GM12878 (cell line): ENCODE results near the gene IRF2. TPM values are rescaled to one million over a fixed set of nuclear protein-coding genes. Genes with fewer than 3 reads are reported as not detected.
A peak's percentile ranks its signal among the peaks of the same experiment; 100 is the strongest.

Source experiments
- BMI1 ChIP-seq: fragments of 450-650 bp; IDR thresholded peaks from 2 replicates; pipeline ENCODE4 v1.6.1; 2016; ENCODE audit warnings: mild to moderate bottlenecking, moderate library complexity, borderline replicate concordance
- ESRRA ChIP-seq: IDR thresholded peaks from 2 replicates; pipeline ENCODE4 v1.6.1; 2012; ENCODE audit warnings: mild to moderate bottlenecking, low read length, improper control_type of control experiment
- ETV6 ChIP-seq, 2 experiments: fragments of 450-650 bp in 1 of 2; IDR thresholded peaks in 1 of 2; conservative IDR thresholded peaks in 1 of 2; 2 replicates each; pipeline ENCODE4 v1.6.1; 2014; ENCODE audit warnings: antibody characterized with exemption in 1 of 2, borderline replicate concordance in 1 of 2, low read depth in 1 of 2, mild to moderate bottlenecking in 1 of 2, moderate library complexity in 1 of 2
- EZH2 ChIP-seq: IDR thresholded peaks from 2 replicates; pipeline ENCODE4 v1.6.1; 2012; ENCODE audit warnings: low read depth, mild to moderate bottlenecking, control low read depth, inconsistent platforms, low read length, borderline replicate concordance; ENCODE audit not compliant: control insufficient read depth
- KDM1A ChIP-seq: fragments of 200-600 bp; sonication (generic); IDR thresholded peaks from 2 replicates; pipeline ENCODE4 v1.6.1; 2016; ENCODE audit warnings: borderline replicate concordance
- LARP7 ChIP-seq: fragments of 450-650 bp; IDR thresholded peaks from 2 replicates; pipeline ENCODE4 v1.6.1; 2017; ENCODE audit warnings: mild to moderate bottlenecking
- MEF2A ChIP-seq: IDR thresholded peaks from 2 replicates; pipeline ENCODE4 v1.6.1; 2011; ENCODE audit warnings: low read depth, mild to moderate bottlenecking, low read length, moderate library complexity; ENCODE audit not compliant: insufficient read depth
- MXI1 ChIP-seq: fragments of 150-350 bp; IDR thresholded peaks from 2 replicates; pipeline ENCODE4 v1.6.1; 2011; ENCODE audit warnings: low read depth, mild to moderate bottlenecking, inconsistent platforms, low read length, improper control_type of control experiment
- MYB ChIP-seq: fragments of 150-350 bp; IDR thresholded peaks from 2 replicates; pipeline ENCODE4 v1.6.1; 2014; ENCODE audit warnings: mild to moderate bottlenecking, low read depth, low read length, borderline replicate concordance
- NR2C1 ChIP-seq: fragments of 450-650 bp; IDR thresholded peaks from 2 replicates; pipeline ENCODE4 v1.6.1; 2017; ENCODE audit warnings: antibody characterized with exemption, mild to moderate bottlenecking, moderate library complexity
- PAX5 ChIP-seq: IDR thresholded peaks from 2 replicates; pipeline ENCODE4 v1.6.1; 2011; ENCODE audit warnings: low read depth, low read length, borderline replicate concordance
- POLR2AphosphoS5 ChIP-seq: IDR thresholded peaks from 2 replicates; pipeline ENCODE4 v1.6.1; 2011; ENCODE audit warnings: mild to moderate bottlenecking, low read length, inconsistent platforms
- RFX5 ChIP-seq: IDR thresholded peaks from 2 replicates; pipeline ENCODE4 v1.6.1; 2011; ENCODE audit warnings: low read depth, low read length, improper control_type of control experiment
- RUNX3 ChIP-seq: IDR thresholded peaks from 2 replicates; pipeline ENCODE4 v1.6.1; 2012; ENCODE audit warnings: low read length, inconsistent platforms
- SMAD1 ChIP-seq: fragments of 450-650 bp; IDR thresholded peaks from 2 replicates; pipeline ENCODE4 v1.6.1; 2018; ENCODE audit warnings: mild to moderate bottlenecking, low read depth; ENCODE audit not compliant: partially characterized antibody
- SMARCA5 ChIP-seq: fragments of 450-650 bp; IDR thresholded peaks from 2 replicates; pipeline ENCODE4 v1.6.1; 2017; ENCODE audit warnings: mild to moderate bottlenecking
- SMC3 ChIP-seq: IDR thresholded peaks from 2 replicates; pipeline ENCODE4 v1.6.1; 2011; ENCODE audit warnings: low read length, improper control_type of control experiment, borderline replicate concordance
- SRF ChIP-seq, 2 experiments: IDR thresholded peaks; 2 replicates each; pipeline ENCODE4 v1.6.1; 2011; ENCODE audit warnings: low read depth in 2 of 2, low read length in 2 of 2, mild to moderate bottlenecking in 1 of 2, moderate library complexity in 1 of 2
- TAF1 ChIP-seq: IDR thresholded peaks from 2 replicates; pipeline ENCODE4 v1.6.1; 2011; ENCODE audit warnings: mild to moderate bottlenecking, low read depth, low read length, borderline replicate concordance
- TCF12 ChIP-seq: IDR thresholded peaks from 2 replicates; pipeline ENCODE4 v1.6.1; 2011; ENCODE audit warnings: low read depth, mild to moderate bottlenecking, low read length
- ZNF384 ChIP-seq: IDR thresholded peaks from 2 replicates; pipeline ENCODE4 v1.6.1; 2012; ENCODE audit warnings: low read depth, mild to moderate bottlenecking, low read length, improper control_type of control experiment, borderline replicate concordance
- polyA plus RNA-seq, 11 experiments: library from polyadenylated mRNA; depleted of rRNA in 4 of 11; unstranded in 6 of 11; stranded (reverse) in 5 of 11; fragments of >200 nt; fragmentation: Nextera tagmentation in 4 of 11; fragmentation: Illumina TruSeq in 1 of 11; extraction: Ambion mirVana in 4 of 11; extraction: Trizol in 1 of 11; gene quantifications; 1 replicate in 1 of 11; 2 replicates in 10 of 11; pipeline versions ENCODE4 v1.2.1 to v1.2.3, GENCODE V29; 2011 to 2016; ENCODE audit warnings: inconsistent platforms in 2 of 11, missing spikeins in 2 of 11, low read depth in 1 of 11
- total RNA-seq, 4 experiments: library from RNA; depleted of rRNA in 3 of 4; stranded (reverse); fragments of >200 nt in 3 of 4; fragmentation: Illumina TruSeq in 1 of 4; extraction: Trizol in 1 of 4; gene quantifications; 2 replicates each; pipeline versions ENCODE4 v1.2.1 to v1.2.3, GENCODE V29; 2013 to 2021
- TF ChIP-seq, protein P1 (sequence below): IDR thresholded peaks from 2 replicates; pipeline ENCODE4 v1.6.1; 2011; ENCODE audit warnings: borderline replicate concordance, low read depth, mild to moderate bottlenecking, moderate library complexity, mixed read lengths, low read length; ENCODE audit not compliant: insufficient read depth; ENCODE audit errors: extremely low read length
- TF ChIP-seq, protein P2 (sequence below): fragments of 450-650 bp; IDR thresholded peaks from 2 replicates; pipeline ENCODE4 v1.6.1; 2017; ENCODE audit warnings: mild to moderate bottlenecking
- TF ChIP-seq, protein P3 (sequence below): IDR thresholded peaks from 2 replicates; pipeline ENCODE4 v1.6.1; 2011; ENCODE audit warnings: mild to moderate bottlenecking, low read depth, low read length, moderate library complexity; ENCODE audit not compliant: insufficient replicate concordance
- TF ChIP-seq, protein P4 (sequence below): IDR thresholded peaks from 2 replicates; pipeline ENCODE4 v1.6.1; 2012; ENCODE audit warnings: low read depth, low read length, improper control_type of control experiment

IRF2 gene
- total and polyA plus RNA-seq, 10 of the 15 experiments (the other 5 are each of a cell fraction or from before 2014, with no cell fraction given) = 45.1 to 99.3 (median 58.9) TPM

DNA sequence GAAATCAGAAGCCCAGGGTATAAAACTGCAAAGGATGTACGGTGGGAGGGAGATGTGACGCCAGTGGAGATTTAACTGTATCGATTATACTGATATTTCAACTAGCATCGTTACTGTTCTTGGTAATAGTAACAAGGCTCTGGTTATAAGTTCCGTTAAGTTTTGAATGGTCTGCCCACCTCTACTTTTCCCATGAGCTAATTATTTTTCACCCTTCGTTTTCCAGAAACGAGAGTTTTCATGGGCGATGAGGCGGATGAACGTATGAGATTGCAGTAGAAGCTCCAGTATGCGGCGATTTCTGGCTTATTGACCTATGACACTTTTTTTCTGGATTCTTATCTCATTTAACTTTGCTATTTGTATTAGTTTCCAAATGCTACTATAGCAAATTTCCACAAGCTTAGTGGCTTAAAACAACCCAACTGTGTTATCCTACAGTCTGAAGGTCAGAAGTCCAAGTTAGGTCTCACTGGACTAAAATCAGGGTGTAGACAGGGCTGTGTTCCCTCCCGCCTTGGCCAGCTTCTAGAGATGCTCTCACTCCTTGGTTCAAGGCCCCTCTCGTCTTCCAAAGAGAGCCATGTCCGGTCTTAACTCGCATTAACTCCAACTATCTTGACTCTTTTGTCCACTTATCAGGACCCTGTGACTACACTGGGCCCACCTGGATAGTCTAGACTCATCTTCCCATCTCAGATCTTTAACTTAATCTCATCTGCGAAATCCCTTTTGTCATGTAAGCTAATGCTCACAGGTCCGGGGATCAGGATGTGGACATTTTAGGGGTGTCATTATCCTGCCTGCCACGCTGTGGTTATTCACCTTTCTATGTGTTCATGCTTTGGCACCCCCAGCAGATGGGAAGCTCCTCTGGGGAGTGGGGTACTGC lies 122.5 kb downstream of the IRF2 start (continued):
- TF ChIP-seq EZH2 (no peak), POLR2AphosphoS5 (peak; percentile 91), SMARCA5 (no peak), ZNF384 (no peak), RUNX3 (no peak), PAX5 (no peak), ETV6 (conservative IDR thresholded peaks at IDR 0.05 in 1 of 2, IDR thresholded peaks at IDR 0.05 in 1 of 2; ENCODE audit: borderline replicate concordance in 1 of 2, low read depth in 1 of 2) (0 out of 4 replicates have a peak, but pooled peaks of 1 of the 2 experiments have one; percentile 13), NR2C1 (0 out of 2 replicates have a peak, but pooled peaks have one; percentile 13), LARP7 (0 out of 2 replicates have a peak, but pooled peaks have one; percentile 13), MYB (no peak), RFX5 (no peak), SRF (IDR thresholded peaks at IDR 0.05; ENCODE audit: low read depth in 2 of 2, low read length in 2 of 2) (no peak), ESRRA (no peak), SMAD1 (peak; percentile 10), TAF1 (no peak; the same call in 1 of the 2 replicates), SMC3 (no peak), MEF2A (no peak), TCF12 (no peak), BMI1 (0 out of 2 replicates have a peak, but pooled peaks have one; percentile 13), MXI1 (no peak), KDM1A (no peak)
- TF ChIP-seq, protein P1, sequence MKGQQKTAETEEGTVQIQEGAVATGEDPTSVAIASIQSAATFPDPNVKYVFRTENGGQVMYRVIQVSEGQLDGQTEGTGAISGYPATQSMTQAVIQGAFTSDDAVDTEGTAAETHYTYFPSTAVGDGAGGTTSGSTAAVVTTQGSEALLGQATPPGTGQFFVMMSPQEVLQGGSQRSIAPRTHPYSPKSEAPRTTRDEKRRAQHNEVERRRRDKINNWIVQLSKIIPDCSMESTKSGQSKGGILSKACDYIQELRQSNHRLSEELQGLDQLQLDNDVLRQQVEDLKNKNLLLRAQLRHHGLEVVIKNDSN = no peak
- TF ChIP-seq, protein P2, sequence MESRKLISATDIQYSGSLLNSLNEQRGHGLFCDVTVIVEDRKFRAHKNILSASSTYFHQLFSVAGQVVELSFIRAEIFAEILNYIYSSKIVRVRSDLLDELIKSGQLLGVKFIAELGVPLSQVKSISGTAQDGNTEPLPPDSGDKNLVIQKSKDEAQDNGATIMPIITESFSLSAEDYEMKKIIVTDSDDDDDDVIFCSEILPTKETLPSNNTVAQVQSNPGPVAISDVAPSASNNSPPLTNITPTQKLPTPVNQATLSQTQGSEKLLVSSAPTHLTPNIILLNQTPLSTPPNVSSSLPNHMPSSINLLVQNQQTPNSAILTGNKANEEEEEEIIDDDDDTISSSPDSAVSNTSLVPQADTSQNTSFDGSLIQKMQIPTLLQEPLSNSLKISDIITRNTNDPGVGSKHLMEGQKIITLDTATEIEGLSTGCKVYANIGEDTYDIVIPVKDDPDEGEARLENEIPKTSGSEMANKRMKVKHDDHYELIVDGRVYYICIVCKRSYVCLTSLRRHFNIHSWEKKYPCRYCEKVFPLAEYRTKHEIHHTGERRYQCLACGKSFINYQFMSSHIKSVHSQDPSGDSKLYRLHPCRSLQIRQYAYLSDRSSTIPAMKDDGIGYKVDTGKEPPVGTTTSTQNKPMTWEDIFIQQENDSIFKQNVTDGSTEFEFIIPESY = no peak
- TF ChIP-seq, protein P3, sequence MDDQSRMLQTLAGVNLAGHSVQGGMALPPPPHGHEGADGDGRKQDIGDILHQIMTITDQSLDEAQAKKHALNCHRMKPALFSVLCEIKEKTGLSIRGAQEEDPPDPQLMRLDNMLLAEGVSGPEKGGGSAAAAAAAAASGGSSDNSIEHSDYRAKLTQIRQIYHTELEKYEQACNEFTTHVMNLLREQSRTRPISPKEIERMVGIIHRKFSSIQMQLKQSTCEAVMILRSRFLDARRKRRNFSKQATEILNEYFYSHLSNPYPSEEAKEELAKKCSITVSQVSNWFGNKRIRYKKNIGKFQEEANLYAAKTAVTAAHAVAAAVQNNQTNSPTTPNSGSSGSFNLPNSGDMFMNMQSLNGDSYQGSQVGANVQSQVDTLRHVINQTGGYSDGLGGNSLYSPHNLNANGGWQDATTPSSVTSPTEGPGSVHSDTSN = no peak
- TF ChIP-seq, protein P4, sequence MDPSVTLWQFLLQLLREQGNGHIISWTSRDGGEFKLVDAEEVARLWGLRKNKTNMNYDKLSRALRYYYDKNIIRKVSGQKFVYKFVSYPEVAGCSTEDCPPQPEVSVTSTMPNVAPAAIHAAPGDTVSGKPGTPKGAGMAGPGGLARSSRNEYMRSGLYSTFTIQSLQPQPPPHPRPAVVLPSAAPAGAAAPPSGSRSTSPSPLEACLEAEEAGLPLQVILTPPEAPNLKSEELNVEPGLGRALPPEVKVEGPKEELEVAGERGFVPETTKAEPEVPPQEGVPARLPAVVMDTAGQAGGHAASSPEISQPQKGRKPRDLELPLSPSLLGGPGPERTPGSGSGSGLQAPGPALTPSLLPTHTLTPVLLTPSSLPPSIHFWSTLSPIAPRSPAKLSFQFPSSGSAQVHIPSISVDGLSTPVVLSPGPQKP = no peak
